BLaER1 treated with 17β-estradiol and CSF1 and Interleukin-3, amounts not matched to agents 10 nM and 100 nM (cell line): ENCODE results near the gene EEF1A2.

Experiments
- H3K27ac ChIP-seq, 11 experiments: shearing (Covaris generic); formaldehyde crosslinking; 2 replicates each; pipeline ENCODE4 v1.8.1; 2022
- H3K27me3 ChIP-seq, 11 experiments: shearing (Covaris generic); formaldehyde crosslinking; 2 replicates each; pipeline ENCODE4 v1.8.1; 2022
- H3K36me3 ChIP-seq, 11 experiments: shearing (Covaris generic); formaldehyde crosslinking; 2 replicates each; pipeline ENCODE4 v1.8.1; 2022
- H3K4me1 ChIP-seq, 10 experiments: shearing (Covaris generic); formaldehyde crosslinking; 2 replicates each; pipeline ENCODE4 v1.8.1; 2022
- H3K4me2 ChIP-seq, 11 experiments: shearing (Covaris generic); formaldehyde crosslinking; 2 replicates each; pipeline ENCODE4 v1.8.1; 2022
- H3K4me3 ChIP-seq, 10 experiments: shearing (Covaris generic); formaldehyde crosslinking; 2 replicates each; pipeline ENCODE4 v1.8.1; 2022
- H3K9ac ChIP-seq, 11 experiments: shearing (Covaris generic); formaldehyde crosslinking; 2 replicates each; pipeline ENCODE4 v1.8.1; 2022
- H3K9me3 ChIP-seq, 11 experiments: shearing (Covaris generic); formaldehyde crosslinking; replicated peaks in 1 of 11; 2 replicates each; pipeline ENCODE4 v1.8.1; 2022
- H4K20me1 ChIP-seq, 11 experiments: shearing (Covaris generic); formaldehyde crosslinking; 2 replicates each; pipeline ENCODE4 v1.8.1; 2022
- Cebpa-rat ChIP-seq, 11 experiments: shearing (Covaris generic); IDR thresholded peaks; 2 replicates each; pipeline ENCODE4 v1.8.1; 2022

EEF1A2 gene

GRCh38 chr20:63492982-63493381, 5.9 kb downstream of the EEF1A2 start:
- Histone ChIP-seq H3K4me1 (peaks cover 2 to 30% (median 19%) of the 10 kb centered on the region in 10 experiments; a peak in 17 of 20 replicates), H3K4me3 (no peak overlapping the region), H3K27me3 (peaks cover 21 to 46% (median 32%) of the 10 kb centered on the region in 11 experiments), H3K4me2 (no peak overlapping the region), H3K27ac (no peak overlapping the region), H4K20me1 (peaks cover 0 to 70% (median 27%) of the 10 kb centered on the region in 11 experiments; a peak in 16 of 22 replicates), H3K9ac (no peak overlapping the region), H3K9me3 (peaks cover 0 to 3% (median 0%) of the 10 kb centered on the region in 11 experiments; a peak in 1 of 22 replicates), H3K36me3 (peaks cover 0 to 54% (median 9%) of the 10 kb centered on the region in 11 experiments; a peak in 12 of 22 replicates)
- no peak for TF ChIP-seq Cebpa-rat (IDR thresholded peaks at IDR 0.05)

GRCh38 chr20:63492518-63492917, 6.4 kb downstream of the EEF1A2 start:
- no peak overlapping the region for H3K27ac ChIP-seq
- no peak overlapping the region for H3K9ac ChIP-seq
- peaks cover 0 to 65% (median 24%) of the 10 kb centered on the region in 11 experiments; a peak in 16 of 22 replicates for H4K20me1 ChIP-seq
- H3K4me2 ChIP-seq: no peak overlapping the region
- H3K27me3 ChIP-seq: peaks cover 21 to 46% (median 31%) of the 10 kb centered on the region in 11 experiments
- peaks cover 0 to 25% (median 15%) of the 10 kb centered on the region in 10 experiments; a peak in 13 of 20 replicates for H3K4me1 ChIP-seq
- H3K4me3 ChIP-seq: no peak overlapping the region
- peaks cover 0 to 3% (median 0%) of the 10 kb centered on the region in 11 experiments; a peak in 1 of 22 replicates for H3K9me3 ChIP-seq
- H3K36me3 ChIP-seq: peaks cover 0 to 54% (median 9%) of the 10 kb centered on the region in 11 experiments; a peak in 12 of 22 replicates
- TF ChIP-seq Cebpa-rat (IDR thresholded peaks at IDR 0.05): no peak

GRCh38 chr20:63491635-63492230, 7.2 kb downstream of the EEF1A2 start:
- Histone ChIP-seq H3K27me3 (peaks cover 14 to 44% (median 27%) of the 10 kb centered on the region in 11 experiments), H3K27ac (no peak overlapping the region), H3K9me3 (peaks cover 0 to 3% (median 0%) of the 10 kb centered on the region in 11 experiments; a peak in 1 of 22 replicates), H3K4me2 (no peak overlapping the region), H4K20me1 (peaks cover 0 to 57% (median 16%) of the 10 kb centered on the region in 11 experiments; a peak in 15 of 22 replicates), H3K9ac (no peak overlapping the region), H3K36me3 (peaks cover 0 to 54% (median 9%) of the 10 kb centered on the region in 11 experiments; a peak in 12 of 22 replicates), H3K4me3 (no peak overlapping the region), H3K4me1 (peaks cover 0 to 17% (median 7%) of the 10 kb centered on the region in 10 experiments; a peak in 13 of 20 replicates)
- no peak for TF ChIP-seq Cebpa-rat (IDR thresholded peaks at IDR 0.05)

- H3K4me2 ChIP-seq: no peak overlapping the region
- no peak for TF ChIP-seq Cebpa-rat (IDR thresholded peaks at IDR 0.05)
- H3K27me3 ChIP-seq: peaks cover 13 to 38% (median 22%) of the 10 kb centered on the region in 11 experiments
- no peak overlapping the region for H3K27ac ChIP-seq
- H3K36me3 ChIP-seq: peaks cover 0 to 54% (median 9%) of the 10 kb centered on the region in 11 experiments; a peak in 12 of 22 replicates
- H3K9me3 ChIP-seq: peaks cover 0 to 3% (median 0%) of the 10 kb centered on the region in 11 experiments; a peak in 1 of 22 replicates
- H3K4me1 ChIP-seq: peaks cover 0 to 11% (median under 1%) of the 10 kb centered on the region in 10 experiments; a peak in 10 of 20 replicates
- H3K9ac ChIP-seq: no peak overlapping the region
- peaks cover 0 to 56% (median 11%) of the 10 kb centered on the region in 11 experiments; a peak in 14 of 22 replicates for H4K20me1 ChIP-seq
- no peak overlapping the region for H3K4me3 ChIP-seq
These were observed 7.8 kb downstream of the EEF1A2 start for GRCh38 chr20:63491078-63491477.

- Histone ChIP-seq H3K9ac (no peak overlapping the region), H3K27me3 (peaks cover 13 to 41% (median 25%) of the 10 kb centered on the region in 11 experiments), H3K9me3 (peaks cover 0 to 3% (median 0%) of the 10 kb centered on the region in 11 experiments; a peak in 1 of 22 replicates), H4K20me1 (peaks cover 0 to 56% (median 5%) of the 10 kb centered on the region in 11 experiments; a peak in 13 of 22 replicates), H3K4me1 (peaks cover 0 to 9% (median 2%) of the 10 kb centered on the region in 10 experiments; a peak in 8 of 20 replicates), H3K36me3 (peaks cover 0 to 50% (median 9%) of the 10 kb centered on the region in 11 experiments; a peak in 12 of 22 replicates), H3K4me2 (no peak overlapping the region), H3K27ac (no peak overlapping the region), H3K4me3 (no peak overlapping the region)
- TF ChIP-seq Cebpa-rat (IDR thresholded peaks at IDR 0.05): no peak
These were observed 8.5 kb downstream of the EEF1A2 start for GRCh38 chr20:63490416-63490815.

GRCh38 chr20:63488315-63489251, 10.3 kb downstream of the EEF1A2 start:
- Histone ChIP-seq H3K4me3 (no peak overlapping the region), H3K36me3 (peaks cover 0 to 32% (median 9%) of the 10 kb centered on the region in 11 experiments; a peak in 11 of 22 replicates), H3K9ac (no peak overlapping the region), H3K4me2 (no peak overlapping the region), H3K4me1 (peaks cover 0 to 26% (median 16%) of the 10 kb centered on the region in 10 experiments; a peak in 12 of 20 replicates), H3K27me3 (peaks cover 23 to 58% (median 37%) of the 10 kb centered on the region in 11 experiments), H4K20me1 (peaks cover 0 to 51% (median 3%) of the 10 kb centered on the region in 11 experiments; a peak in 11 of 22 replicates), H3K9me3 (peaks cover 0 to 3% (median 0%) of the 10 kb centered on the region in 11 experiments; a peak in 1 of 22 replicates), H3K27ac (no peak overlapping the region)
- TF ChIP-seq Cebpa-rat (IDR thresholded peaks at IDR 0.05): no peak

GRCh38 chr20:63487781-63488241, 11.1 kb downstream of the EEF1A2 start:
- no peak overlapping the region for H3K27ac ChIP-seq
- peaks cover 0 to 26% (median 6%) of the 10 kb centered on the region in 11 experiments; a peak in 11 of 22 replicates for H3K36me3 ChIP-seq
- H3K4me3 ChIP-seq: no peak overlapping the region
- peaks cover 0 to 3% (median 0%) of the 10 kb centered on the region in 11 experiments; a peak in 1 of 22 replicates for H3K9me3 ChIP-seq
- H3K4me1 ChIP-seq: peaks cover 6 to 34% (median 23%) of the 10 kb centered on the region in 10 experiments; a peak in 19 of 20 replicates
- H4K20me1 ChIP-seq: peaks cover 0 to 49% (median 10%) of the 10 kb centered on the region in 11 experiments; a peak in 13 of 22 replicates
- no peak overlapping the region for H3K9ac ChIP-seq
- H3K4me2 ChIP-seq: no peak overlapping the region
- TF ChIP-seq Cebpa-rat (IDR thresholded peaks at IDR 0.05): no peak
- peaks cover 23 to 66% (median 39%) of the 10 kb centered on the region in 11 experiments for H3K27me3 ChIP-seq
